DMS79 (cell line): ENCODE measurements around the gene B3GALT6.
"Not testable (repeated sequence)": the region's sequence is repeated elsewhere in the genome, so short reads cannot be mapped to it uniquely, and the experiment has no call there.

Experiments used
- DNase-seq: peaks from one replicate; lab custom pipeline; 2025; lab: John Stamatoyannopoulos, UW

The B3GALT6 gene

DNA sequence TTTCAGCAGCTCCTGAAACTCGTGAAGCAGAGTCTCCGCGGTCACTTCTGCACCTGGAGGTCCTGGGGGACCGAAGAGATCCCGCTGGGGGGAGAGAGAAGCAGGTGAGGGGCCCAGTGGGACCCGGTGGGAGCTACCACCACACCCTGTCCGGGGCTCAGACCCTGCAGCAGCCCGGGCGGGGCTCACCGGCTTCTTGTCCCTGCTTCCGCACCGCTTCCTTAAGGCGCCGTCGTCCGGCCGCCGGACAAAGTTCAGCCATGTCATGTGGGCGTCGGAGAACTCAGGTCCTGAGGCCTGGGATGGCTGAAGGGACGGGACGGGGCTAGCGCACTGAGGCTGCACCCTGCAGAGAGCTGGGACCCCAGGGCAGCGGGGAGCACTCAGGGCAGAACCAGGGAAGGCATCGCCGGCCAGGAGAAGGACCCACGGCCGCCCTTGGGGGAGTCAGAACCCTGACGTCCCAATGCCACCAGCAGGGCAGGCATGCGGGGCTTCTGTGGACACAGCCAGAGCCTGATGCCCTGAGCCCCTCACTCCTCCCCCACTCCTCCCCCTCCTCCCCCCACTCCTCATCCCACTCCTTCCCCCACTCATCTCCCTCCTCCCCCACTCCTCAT lies 12.3 kb downstream of the B3GALT6 start:
- DNase-seq, result no peak

DNA sequence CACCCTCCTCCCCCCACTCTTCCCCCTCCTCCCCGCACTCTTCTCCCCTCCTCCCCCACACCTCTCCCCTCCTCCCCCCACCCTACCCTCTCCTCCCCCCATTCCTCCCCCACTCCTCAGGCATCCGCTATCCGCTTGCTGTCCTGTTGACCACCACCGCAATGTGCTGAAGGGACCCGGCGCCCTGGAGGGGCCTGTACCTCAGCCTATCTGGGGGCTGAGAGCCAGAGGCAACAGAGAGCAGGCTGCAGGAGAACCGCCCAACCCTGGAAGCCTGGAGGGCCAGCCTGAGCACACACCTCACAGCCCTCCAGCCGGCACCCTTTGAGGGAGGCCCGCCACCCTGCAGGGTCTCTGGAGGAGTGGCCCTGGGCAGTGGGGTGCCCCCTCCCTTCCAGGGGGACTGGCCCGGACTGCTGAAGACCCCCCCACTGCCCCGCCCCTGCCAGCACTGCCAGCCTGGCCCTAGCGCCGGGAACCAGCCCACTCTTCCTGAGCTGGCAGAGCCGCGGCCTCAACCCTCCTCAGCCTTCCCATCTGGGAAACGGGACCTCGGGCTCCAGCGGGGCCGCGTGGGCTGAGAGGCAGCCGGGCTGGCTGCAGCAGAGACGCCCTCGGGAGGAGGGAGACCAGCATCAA lies 13.3 kb downstream of the B3GALT6 start:
- no peak for DNase-seq

DNA sequence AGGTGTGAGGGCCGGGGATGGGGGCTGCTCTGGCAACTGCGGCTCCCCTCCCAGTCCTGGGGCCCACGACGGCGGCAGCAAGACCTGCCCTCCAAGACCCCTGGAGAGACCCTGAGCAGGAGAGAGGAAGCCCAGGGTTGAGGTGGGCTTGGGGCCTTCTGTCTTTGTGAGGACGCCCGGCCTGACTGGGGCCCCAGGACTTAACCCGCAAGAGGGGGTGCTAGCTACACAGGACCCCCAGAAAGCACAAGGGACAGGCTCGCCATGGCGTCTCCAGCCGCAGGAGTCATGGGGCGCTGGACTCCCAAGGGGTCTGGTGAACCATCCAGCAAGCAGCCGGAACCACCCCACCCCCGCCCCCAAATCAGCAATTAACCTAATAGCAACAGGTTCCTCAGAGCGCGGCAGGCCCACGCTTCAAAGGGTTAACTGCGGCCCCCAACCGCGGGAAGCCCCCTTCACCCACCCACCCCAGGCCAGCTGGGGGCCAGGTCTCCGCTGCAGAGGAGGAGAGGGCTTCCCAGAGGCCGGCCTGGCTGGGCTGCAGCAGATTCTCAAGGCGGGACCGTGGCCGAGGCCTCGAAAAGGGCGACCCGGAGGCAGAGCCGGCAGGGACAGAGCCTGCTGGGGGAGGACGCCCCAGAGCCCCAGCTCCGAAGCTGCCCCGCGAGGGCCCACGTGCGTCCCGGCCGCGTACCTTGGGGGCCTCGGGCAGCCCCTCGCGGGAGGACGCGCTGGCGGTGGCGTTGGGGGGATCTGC lies 14.0 kb downstream of the B3GALT6 start:
- no peak for DNase-seq

DNA sequence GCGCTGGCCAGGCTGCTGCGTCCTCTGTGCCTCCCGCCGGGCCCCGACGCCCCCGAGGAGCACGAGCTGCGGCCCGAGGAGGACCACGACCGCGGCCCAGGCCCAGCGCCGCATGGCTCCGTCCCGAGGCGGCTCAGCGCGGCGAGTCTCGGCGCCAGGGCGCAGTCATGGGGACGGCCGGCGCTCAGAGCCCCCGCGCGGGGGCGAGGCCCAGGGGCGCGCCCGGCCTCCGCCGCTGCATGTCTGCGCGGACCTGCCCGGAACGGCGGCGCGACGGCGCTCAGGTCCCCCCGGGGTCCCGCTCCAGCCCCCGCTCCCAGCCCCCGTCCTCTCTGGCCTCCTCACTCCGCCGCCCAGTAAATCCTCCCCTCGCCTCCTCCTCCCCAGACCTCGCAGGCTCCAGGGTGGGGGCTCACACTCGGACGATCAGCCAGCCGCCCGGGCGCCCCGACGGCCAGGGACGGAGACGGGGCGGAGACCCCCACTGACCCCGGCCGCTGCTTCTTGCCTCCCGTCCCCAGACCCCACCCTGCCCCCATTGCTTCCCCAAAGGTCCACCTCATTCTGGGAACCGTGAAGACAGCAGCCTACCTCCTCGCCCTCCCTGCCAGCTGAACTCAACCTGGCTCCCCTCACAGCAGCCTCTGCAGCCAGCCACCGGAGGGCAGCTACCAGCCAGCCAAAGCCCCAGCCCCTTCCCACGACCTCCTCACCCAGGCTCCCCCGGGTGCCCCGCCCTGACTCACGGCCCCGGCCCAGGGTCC lies 14.7 kb downstream of the B3GALT6 start, which contains the start of gene C1QTNF12:
Gene C1QTNF12 (minus strand): TSS at position 146 of the 764 bp plus-strand sequence. CDS start 32 bp downstream, at position 114.
- DNase-seq, result no peak

DNA sequence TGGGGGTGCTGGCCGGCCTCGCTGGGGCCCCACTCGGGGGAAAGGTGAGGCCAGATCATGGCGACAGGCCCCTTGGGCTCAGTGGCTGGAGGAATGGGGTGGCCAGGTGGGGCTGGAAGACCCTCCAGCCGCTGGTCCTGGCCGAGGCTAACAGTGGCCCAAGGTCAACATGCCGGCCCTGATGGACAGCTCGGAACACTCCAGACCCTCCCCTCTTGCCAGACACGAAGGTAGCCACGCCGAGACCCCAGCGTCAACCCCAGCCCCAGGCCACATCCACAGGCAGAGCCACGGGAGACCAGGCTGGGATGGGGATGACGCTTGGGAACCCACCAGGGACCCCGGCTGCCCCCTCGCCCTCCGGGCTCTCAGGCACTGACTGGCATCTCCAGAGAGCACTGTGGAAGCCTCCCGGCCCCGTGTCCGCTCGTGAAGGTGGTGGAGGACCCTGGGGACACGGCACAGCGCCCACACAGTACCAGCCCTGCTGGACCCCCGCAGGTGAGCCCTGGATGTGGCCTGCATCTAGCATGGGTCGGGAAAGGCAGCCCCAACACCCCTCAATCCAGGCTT lies 15.4 kb downstream of the B3GALT6 start:
- DNase-seq, result no peak

DNA sequence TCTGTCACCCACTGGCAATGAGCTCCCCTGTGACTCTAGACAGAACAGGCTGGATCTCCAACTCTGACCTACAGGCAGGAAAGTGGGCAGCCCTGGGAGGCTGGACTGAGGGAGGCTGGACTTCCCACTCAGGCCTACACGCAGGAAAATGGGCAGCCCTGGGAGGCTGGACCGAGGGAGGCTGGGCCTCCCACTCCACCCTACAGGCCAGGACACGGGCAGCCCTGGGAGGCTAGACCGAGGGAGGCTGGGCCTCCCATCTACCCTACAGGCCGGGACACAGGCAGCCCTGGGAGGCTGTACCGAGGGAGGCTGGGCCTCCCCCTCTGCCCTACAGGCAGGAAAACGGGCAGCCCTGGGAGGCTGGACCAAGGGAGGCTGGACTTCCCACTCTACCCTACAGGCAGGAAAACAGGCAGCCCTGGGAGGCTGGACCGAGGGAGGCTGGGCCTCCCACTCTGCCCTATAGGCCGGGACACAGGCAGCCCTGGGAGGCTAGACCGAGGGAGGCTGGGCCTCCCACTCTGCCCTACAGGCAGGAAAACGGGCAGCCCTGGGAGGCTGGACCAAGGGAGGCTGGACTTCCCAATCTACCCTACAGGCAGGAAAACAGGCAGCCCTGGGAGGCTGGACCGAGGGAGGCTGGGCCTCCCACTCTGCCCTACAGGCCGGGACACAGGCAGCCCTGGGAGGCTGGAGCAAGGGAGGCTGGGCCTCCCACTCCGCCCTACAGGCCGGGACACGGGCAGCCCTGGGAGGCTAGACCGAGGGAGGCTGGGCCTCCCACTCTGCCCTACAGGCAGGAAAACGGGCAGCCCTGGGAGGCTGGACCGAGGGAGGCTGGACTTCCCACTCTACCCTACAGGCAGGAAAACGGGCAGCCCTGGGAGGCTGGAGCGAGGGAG lies 16.2 kb downstream of the B3GALT6 start:
- DNase-seq, result not testable (repeated sequence)

DNA sequence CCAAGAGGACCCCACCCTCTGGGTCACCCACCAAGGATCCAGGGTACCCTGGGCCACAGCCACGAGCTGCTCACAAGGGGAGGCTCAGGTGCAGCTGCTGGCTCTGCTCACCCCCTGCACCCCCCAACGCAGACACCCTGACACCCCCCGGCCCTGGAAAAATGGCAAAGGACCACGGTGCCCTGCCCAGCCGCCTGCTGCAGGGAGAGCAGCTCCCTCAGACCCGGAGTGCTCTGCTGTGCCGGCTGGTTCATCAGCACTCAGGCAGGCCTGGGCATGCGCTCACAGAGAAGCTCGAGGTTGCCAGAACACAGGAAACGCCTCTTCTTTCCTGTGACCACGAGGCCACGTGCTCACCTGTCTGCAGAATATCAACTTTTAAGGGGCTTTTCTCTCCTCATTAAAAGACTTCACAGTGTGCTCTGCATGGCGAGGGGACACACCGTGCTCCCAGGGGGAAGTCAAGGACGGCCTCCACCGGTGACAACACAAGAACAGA lies 18.8 kb downstream of the B3GALT6 start:
- DNase-seq, result peak; percentile 71

DNA sequence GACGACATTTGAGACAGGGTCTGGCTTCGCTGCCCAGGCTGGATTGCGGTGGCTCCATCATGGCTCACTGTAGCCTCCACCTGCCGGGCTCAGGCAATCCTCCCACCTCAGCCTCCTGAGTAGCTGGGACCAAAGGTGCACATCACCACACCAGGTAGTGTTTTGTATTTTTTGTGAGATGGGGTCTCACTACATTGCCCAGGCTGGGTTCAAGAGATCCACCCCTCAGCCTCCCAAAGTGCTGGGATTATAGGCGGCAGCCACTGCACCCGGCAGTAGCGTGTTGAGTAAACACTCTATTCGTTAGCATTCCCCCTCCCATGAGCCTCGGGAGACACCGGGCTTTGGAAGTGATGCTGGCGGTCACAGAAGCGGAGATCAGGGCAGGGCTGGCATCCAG lies 21.3 kb downstream of the B3GALT6 start:
- DNase-seq, result no peak

DNA sequence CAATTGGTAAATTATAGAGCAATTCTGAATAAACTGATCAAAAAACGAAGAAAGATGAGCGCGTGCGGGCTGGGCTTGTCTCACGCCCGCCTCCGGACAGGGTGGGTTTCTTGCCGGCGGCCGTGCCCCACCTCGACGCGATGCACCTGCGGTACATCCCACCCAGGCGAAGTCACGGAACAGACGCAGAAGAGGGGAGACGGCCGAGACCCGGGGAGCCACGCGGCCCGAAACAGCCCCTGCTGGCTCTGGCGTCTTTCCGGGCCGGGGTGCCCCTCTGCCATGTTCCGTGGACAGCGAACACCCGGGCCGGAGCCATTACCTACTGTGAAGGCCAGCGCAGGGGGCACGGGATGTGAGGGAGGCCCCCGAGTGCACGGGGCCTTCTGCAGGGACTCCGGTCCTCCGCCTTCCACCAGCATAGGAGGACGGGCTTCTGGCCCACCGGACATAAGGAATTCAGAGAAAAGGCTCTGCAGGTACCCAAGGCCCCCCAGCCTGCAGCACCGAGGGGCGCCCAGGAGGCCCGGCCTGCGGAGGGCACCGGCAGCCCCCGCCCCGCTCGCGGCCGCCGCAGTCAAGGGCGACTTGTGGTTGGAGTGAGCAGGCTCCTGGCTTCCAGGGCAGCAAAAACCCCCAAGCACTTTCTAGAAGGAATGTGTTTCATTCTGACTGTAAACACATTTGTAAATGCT lies 22.1 kb downstream of the B3GALT6 start:
- DNase-seq, result no peak

DNA sequence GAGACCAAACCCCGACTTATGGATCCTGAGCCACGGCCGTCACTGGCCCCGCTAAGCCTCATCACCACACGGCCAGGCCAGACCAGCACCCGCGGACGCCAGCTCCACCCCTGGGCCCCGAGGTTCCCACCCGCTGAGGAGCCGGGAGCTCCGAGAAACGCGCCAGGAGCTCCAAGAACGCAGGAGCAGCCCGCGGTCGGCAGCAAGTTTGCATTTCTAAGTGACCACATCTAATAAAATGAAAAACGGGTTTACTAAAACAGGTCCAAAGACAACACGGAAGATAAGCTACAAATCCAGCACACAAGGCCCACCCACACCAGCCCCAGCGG lies 22.6 kb downstream of the B3GALT6 start:
- no peak for DNase-seq

DNA sequence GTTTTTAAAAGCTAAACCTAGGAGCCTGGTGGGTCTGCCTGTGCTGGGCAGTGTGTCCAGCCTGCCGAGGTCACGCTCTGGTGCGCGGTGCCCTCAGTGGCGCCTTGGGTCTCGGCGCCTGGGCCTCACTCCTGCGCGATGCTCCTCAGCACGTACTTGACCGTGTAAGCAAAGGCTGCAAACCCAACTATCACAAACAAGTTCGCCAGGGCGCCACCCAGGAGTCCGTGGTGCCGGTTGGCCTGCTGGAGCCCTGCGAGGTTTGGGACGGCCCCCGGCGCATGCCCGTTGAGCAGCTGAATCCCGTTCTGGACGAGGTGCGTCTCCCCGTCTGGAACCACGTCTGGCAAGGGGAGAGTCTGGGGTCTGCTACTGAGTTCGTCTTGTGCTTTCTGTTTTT lies 23.0 kb downstream of the B3GALT6 start:
- DNase-seq, result no peak

DNA sequence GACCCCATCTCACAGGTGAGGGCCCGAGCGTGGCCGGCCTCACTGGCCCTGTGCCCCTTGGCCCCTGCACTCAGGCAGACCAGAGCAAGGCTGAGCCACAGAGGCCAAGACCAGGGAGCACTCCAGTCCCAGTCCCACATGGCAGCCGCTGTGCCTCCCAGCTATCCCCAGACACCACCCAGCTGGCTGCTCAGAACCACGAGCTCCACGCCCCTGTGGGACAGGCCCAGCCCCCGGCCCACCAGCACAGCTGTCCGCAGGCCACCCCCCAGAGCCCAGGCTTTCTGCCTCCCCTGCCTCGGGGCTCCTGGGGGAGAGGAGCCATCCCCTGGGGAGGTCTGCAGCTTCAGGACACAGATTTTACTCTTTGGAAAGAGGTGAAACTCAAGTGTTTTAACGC lies 23.6 kb downstream of the B3GALT6 start:
- no peak for DNase-seq

DNA sequence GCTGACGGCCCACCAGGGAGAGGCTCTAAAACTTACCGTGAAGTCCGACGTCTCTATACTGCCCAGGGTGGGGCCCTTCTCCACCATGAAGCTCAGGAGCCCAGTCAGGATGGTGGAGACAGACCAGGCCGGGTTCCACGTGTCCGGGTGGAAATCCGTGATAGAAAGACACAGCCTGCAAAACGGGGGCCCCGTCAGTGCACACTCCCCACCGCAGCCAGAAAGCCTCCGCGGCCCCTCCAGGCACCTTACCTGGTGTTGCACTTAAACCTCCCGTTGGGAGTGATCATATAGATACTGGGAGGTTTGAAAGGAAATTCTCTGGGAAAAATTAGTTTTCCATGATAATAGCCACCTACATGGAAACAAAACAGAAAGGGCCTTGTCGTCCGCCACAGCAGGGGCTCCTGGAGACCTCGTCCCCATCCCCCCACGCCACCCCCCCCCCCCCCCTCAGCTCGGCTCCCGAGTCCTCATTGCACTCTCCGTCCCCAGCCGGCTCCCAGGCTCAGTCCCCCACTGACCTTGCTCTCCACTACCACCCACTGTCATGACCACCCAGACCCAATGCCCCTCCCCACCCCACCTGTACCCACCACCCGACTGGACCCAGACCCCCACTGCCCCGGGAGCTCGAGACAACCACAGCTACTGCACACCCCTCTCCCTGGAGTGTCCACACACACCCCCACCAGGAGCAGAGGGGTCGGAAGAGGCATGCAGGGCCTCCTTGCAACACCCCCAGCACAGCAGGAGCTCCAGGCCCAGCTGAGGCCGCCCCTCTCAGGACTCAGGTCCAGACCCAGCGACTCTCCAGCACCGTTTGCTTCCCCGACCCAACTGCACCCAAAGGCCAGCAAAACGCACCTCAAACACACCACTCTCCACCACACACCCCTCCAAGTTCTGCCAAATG lies 25.2 kb downstream of the B3GALT6 start:
- no peak for DNase-seq

DNA sequence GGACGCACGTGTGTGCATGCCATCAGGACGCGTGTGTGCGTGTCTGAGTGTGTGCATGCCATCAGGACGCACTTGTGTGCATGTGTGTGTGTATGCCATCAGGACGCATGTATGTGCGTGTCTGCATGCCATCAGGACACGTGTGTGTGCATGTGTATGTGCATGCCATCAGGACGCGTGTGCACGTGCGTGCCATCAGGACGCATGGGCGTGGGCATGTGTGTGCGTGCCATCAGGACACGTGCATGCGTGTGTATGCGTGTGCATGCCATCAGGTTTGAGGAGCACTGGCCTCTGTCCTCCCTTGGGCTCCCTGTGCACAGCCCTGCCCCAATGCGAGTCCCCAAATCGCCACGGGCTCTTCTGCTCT lies 27.1 kb downstream of the B3GALT6 start:
- DNase-seq, result no peak

DNA sequence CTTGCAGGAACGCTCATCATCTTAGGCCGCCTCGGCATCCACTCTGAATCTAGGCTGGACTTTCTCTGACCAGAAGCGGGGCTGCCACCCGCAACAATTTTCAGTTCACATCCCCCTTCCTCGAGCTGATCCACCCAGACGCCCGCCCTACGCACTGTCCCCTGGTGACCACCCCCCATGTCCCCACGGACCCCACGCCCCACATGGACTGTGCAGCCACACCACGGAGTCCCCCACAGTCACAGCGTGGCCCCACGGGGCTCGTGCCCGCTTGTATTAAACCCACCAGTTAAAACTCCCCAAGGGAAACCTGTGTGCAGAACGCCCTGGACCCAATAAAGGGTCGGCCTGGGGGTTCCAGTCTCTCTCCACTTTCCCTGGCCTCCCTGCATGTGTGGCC lies 27.5 kb downstream of the B3GALT6 start:
- no peak for DNase-seq

DNA sequence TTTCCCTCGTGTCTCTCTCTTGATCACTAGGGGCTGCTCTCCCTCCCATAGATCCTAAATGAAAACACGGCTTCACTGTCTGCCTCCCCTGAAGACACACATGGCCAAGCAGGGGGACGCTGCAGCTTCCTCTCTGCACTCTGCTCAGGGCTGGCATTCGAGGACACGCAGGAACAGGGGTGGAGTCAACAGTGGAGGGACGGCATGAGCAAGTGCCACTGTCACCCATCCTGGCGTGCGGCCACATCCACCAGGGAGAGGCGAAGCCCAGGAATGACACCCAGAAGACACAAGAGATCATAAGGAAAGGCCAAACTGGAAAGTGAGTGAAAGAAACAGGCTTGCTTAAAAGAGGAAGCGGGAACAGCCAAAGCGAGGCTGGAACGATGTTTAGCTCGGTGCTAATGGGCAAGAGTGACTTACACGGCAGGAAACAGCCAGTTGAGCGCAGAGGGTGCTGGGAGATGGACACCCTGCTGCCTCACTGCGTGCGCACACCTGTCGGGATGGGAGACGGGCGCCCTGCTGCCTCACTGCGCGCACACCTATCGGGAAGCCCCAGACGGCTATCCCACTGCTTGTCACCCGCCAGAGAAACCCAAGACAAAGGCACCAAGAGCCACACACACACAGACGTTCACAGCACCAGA lies 28.0 kb downstream of the B3GALT6 start:
- no peak for DNase-seq

DNA sequence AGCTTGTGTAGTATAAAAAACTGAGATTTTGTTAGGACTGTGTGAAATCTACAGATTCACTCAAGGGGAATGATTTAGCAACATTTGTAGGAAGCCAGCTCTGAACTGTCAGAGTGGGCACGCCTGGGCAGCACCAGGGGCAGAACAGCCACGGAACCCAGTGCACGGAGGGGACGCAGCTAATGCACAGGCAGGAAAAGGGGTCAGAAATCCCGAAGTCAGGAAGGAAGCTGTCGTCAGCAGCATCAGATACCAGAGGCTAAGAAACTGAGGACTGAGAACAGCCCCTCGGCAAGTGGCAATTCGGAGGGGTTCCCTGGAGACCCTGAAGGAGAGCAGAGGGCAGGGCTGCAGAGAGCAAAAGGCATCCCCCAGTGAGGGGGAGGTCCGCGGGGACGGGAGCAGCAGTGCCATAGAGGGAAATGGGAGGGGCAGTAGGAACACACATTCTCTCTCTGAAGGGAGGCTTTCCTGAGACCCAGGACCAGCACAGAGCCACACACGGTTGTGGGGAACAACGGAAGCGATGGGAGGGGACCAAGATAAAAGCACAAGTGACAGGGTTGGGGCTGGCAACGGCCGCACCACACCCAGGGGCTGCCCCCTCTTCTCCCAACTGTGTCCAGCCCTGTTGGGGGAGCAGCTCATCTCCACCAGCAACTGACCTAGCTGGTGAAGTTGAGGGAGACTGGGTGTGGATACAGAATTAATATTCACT lies 29.0 kb downstream of the B3GALT6 start:
- no peak for DNase-seq

DNA sequence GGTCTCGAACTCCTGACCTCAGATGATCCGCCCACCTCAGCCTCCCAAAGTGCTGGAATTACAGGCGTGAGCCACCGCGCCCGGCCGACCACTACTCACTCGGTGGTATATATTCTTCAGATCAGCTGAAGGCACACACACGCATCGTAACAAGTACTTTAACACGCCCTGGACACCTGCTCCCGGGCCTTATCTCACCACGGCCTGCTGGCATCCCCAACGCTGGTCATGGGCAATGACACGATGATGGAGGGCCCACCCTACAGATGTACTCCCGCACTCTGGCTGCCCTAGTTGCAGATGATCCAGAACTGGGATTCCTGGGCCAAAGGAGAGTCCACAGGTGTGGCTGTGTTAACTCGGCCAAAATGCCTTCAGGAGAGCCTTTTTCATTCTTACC lies 30.0 kb downstream of the B3GALT6 start:
- DNase-seq, result no peak
